Measurements from ENCODE around the gene CTSO. TPM values are rescaled to one million over a fixed set of nuclear protein-coding genes. Genes with fewer than 3 reads are reported as not detected.

Gene CTSO, protein sequence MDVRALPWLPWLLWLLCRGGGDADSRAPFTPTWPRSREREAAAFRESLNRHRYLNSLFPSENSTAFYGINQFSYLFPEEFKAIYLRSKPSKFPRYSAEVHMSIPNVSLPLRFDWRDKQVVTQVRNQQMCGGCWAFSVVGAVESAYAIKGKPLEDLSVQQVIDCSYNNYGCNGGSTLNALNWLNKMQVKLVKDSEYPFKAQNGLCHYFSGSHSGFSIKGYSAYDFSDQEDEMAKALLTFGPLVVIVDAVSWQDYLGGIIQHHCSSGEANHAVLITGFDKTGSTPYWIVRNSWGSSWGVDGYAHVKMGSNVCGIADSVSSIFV
- 10 to 100 TPM in 2 of 10 donors, 1 to 10 TPM in 8; 6.1 to 21.4 (median 9.0) TPM for total RNA-seq
- polyA plus RNA-seq: 1 to 10 TPM; 2.6 to 4.1 TPM
- long read RNA-seq, donor 1, transcript CTSO-201 (8 exons, 2,954 nt): major isoform, 13 of 15 reads
- long read RNA-seq, donor 1, partial matches to known transcripts: 2 of 15 reads
- long read RNA-seq, donor 1, other reads (novel, unspliced or antisense): 0 of 15 reads
- long read RNA-seq, donor 2, transcript CTSO-201 (8 exons, 2,954 nt): major isoform, 17 of 20 reads
- long read RNA-seq, donor 2, partial matches to known transcripts: 0 of 20 reads
- long read RNA-seq, donor 2, other reads (novel, unspliced or antisense): 3 of 20 reads
- long read RNA-seq, donor 3, transcript CTSO-201 (8 exons, 2,954 nt): major isoform, 14 of 18 reads
- long read RNA-seq, donor 3, partial matches to known transcripts: 3 of 18 reads
- long read RNA-seq, donor 3, other reads (novel, unspliced or antisense): 1 of 18 reads

DNA sequence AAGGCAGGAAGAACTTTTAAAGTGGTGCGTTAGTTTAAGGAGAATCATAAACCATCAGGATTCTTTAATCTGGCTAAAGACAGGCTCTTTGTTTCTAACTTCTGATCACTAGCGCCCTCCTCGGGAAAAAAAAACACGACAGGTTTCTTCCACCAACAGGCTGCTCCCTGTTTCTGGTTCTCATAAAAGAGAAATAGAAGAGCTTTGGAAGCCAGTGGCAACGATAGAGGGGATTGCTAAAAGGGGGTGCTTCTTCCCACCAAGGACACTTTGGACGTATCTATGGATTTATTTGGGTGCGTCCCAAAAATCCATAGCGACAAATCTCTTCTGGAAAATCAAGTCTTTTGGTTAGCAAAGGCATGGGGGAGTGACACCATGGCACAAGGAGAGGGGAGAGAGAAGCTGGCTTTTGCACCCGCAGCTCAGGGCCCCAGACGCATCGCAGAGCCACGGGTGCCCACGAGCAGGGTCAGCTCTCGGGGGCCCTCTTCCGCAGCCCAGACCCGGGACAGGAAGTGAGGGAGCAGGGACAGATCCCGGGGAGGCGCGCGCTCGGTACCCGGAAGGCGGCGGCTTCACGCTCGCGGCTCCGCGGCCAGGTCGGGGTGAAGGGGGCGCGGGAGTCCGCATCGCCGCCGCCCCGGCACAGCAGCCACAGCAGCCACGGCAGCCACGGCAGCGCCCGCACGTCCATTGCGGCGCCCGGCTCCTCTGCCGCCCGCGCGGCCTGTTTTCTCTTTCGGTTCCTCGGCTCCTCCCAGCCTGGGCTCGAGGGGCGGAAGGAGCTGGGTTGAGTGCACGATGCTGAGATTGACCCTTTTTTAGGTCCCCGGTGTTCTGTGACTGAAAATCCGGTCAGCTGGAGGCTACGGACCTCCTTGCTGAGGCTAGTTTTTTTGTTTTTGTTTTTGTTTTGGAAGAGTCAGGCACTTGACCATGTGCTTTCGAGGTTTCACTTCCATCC, at the start of gene CTSO:
TSS of gene CTSO (minus strand) at position 716 of the 967 bp plus-strand sequence. CDS start at position 697, 19 bp downstream.
- no peaks in the 10 kb centered on the region for H3K27me3 ChIP-seq
- peak within 1 kb of the TSS; percentile 65 to 91 (median 88) for H3K4me3 ChIP-seq
- no peaks in the 10 kb centered on the region for H3K36me3 ChIP-seq
- no peaks in the 10 kb centered on the region for H3K9me3 ChIP-seq
- TF ChIP-seq, protein P1, sequence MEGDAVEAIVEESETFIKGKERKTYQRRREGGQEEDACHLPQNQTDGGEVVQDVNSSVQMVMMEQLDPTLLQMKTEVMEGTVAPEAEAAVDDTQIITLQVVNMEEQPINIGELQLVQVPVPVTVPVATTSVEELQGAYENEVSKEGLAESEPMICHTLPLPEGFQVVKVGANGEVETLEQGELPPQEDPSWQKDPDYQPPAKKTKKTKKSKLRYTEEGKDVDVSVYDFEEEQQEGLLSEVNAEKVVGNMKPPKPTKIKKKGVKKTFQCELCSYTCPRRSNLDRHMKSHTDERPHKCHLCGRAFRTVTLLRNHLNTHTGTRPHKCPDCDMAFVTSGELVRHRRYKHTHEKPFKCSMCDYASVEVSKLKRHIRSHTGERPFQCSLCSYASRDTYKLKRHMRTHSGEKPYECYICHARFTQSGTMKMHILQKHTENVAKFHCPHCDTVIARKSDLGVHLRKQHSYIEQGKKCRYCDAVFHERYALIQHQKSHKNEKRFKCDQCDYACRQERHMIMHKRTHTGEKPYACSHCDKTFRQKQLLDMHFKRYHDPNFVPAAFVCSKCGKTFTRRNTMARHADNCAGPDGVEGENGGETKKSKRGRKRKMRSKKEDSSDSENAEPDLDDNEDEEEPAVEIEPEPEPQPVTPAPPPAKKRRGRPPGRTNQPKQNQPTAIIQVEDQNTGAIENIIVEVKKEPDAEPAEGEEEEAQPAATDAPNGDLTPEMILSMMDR (IDR thresholded peaks at IDR 0.05): peak; percentile 33 to 74 (median 62)
- peak within 1 kb of the TSS; percentile 83 to 100 (median 99) for H3K27ac ChIP-seq
- WGBS, 2 donors: 1% methylated on average over 56 to 58 of the region's 58 CpGs
- ATAC-seq (peak; percentile 95 to 99 (median 96)), DNase-seq (peak; percentile 75 to 79)
- intact Hi-C loops (cut with DNase I): loop anchor here (1.0 to 10.0 kb wide), 9 partner anchors 143 to 551 kb away; no protein-coding TSS in a partner anchor
- peaks cover 0 to 21% (median 8%) of the 10 kb centered on the region in 9 donors for H3K4me1 ChIP-seq

DNA sequence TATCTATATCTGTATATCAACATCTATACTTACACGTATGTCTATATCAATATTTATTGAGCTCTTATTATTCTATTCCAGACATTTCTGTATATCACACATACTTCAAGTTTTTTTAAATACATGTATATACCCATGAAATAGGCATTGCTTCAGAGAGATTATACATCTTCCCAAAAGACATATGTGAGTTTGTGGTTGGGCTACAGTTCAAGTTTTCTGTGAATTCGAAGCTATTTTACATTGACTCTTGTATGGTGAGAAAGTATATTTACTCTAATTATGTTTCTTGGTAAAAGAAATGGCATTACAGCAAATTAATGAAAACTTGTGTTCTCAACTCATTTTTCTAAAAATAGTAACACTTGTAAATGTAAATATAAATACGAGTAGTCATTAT, 46.8 kb upstream of the CTSO start:
- intact Hi-C loops (cut with DNase I): no loop called here
- Histone ChIP-seq H3K9me3 (no peaks in the 10 kb centered on the region), H3K4me3 (no peak overlapping the region), H3K4me1 (no peaks in the 10 kb centered on the region), H3K36me3 (no peaks in the 10 kb centered on the region), H3K27ac (no peak overlapping the region), H3K27me3 (peaks cover 0 to 5% (median 0%) of the 10 kb centered on the region in 7 donors)
- ATAC-seq: no peak
- no peak for DNase-seq
- 83 to 86% methylated on average over 3 of the region's 3 CpGs for WGBS, 2 donors
- TF ChIP-seq, protein P1 (IDR thresholded peaks at IDR 0.05): no peak

DNA sequence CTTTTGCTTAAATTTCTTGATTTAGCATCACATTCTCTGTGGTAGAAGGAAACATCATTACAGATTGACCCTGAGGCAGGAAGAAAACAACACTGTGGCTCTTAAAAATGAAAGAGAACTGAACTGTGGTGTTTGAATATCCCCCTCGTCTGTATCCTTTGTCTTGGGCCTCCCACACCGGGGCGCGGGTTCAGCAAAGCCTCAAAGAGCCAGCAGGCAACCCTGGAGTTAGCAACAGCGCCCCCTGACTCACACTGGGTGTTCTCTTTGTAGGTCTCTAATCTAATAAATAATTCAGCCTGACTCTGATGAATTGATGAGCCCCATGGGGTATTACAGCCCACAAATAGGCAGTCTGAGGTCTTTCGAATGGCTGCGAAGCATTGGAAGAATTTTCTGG, 46.1 kb upstream of the CTSO start:
- H3K4me3 ChIP-seq: no peak overlapping the region
- WGBS, 2 donors: 14 to 19% methylated on average over 7 of the region's 7 CpGs
- H3K36me3 ChIP-seq: no peaks in the 10 kb centered on the region
- DNase-seq (peak; percentile 6 to 13), ATAC-seq (no peak)
- TF ChIP-seq, protein P1 (IDR thresholded peaks at IDR 0.05): peak in 3 of 9 donors; percentile 14 to 36 (median 27)
- H3K4me1 ChIP-seq: no peaks in the 10 kb centered on the region
- H3K27me3 ChIP-seq: peaks cover 0 to 7% (median 0%) of the 10 kb centered on the region in 7 donors
- intact Hi-C loops (cut with DNase I): no loop called here
- H3K9me3 ChIP-seq: no peaks in the 10 kb centered on the region
- no peak overlapping the region for H3K27ac ChIP-seq

Measured in heart right ventricle (tissue), 16 donors.